ENCODE results near the gene TLE1.
A peak's percentile ranks its signal among the peaks of the same experiment; 100 is the strongest.
"Not testable (repeated sequence)": the region's sequence is repeated elsewhere in the genome, so short reads cannot be mapped to it uniquely, and the experiment has no call there.

The TLE1 gene

GRCh38 chr9:81689343-81690175 is at the start of gene TLE1:
Gene TLE1 (minus strand): TSS chr9:81689547. CDS start chr9:81688240, 1,307 bp downstream.
- Histone ChIP-seq H3K27me3 (ENCODE audit: control insufficient read depth, insufficient read depth, low read length) (no peaks in the 10 kb centered on the region), H3K4me1 (ENCODE audit: control insufficient read depth, insufficient read depth, low read length) (peaks cover 18% of the 10 kb centered on the region), H3K27ac (ENCODE audit: low read depth, low read length) (peak within 1 kb of the TSS; percentile 92), H3K9ac (ENCODE audit: low read length) (peak within 1 kb of the TSS; percentile 22), H3K36me3 (ENCODE audit: control insufficient read depth, insufficient read depth, low read length) (no peaks in the 10 kb centered on the region), H3K4me3 (ENCODE audit: low read length) (peak within 1 kb of the TSS; percentile 90)

- no peaks in the 10 kb centered on the region for H3K36me3 ChIP-seq (ENCODE audit: control insufficient read depth, insufficient read depth, low read length)
- H3K9ac ChIP-seq (ENCODE audit: low read length) = no peak overlapping the region
- H3K27ac ChIP-seq (ENCODE audit: low read depth, low read length) = no peak overlapping the region
- H3K4me3 ChIP-seq (ENCODE audit: low read length) = no peak overlapping the region
- H3K4me1 ChIP-seq (ENCODE audit: control insufficient read depth, insufficient read depth, low read length) = peaks cover 4% of the 10 kb centered on the region
- H3K27me3 ChIP-seq (ENCODE audit: control insufficient read depth, insufficient read depth, low read length) = no peaks in the 10 kb centered on the region
Observed at GRCh38 chr9:81737871-81738507, 48.6 kb upstream of the TLE1 start.

- not testable (repeated sequence) for H3K4me1 ChIP-seq (ENCODE audit: control insufficient read depth, insufficient read depth, low read length); H3K27me3 ChIP-seq (ENCODE audit: control insufficient read depth, insufficient read depth, low read length); H3K9ac ChIP-seq (ENCODE audit: low read length); H3K4me3 ChIP-seq (ENCODE audit: low read length); H3K36me3 ChIP-seq (ENCODE audit: control insufficient read depth, insufficient read depth, low read length); H3K27ac ChIP-seq (ENCODE audit: low read depth, low read length)
Observed at GRCh38 chr9:81730498-81730897, 41.2 kb upstream of the TLE1 start.

GRCh38 chr9:81729135-81729534 is 39.8 kb upstream of the TLE1 start:
- Histone ChIP-seq H3K36me3 (ENCODE audit: control insufficient read depth, insufficient read depth, low read length) (no peaks in the 10 kb centered on the region), H3K27me3 (ENCODE audit: control insufficient read depth, insufficient read depth, low read length) (no peaks in the 10 kb centered on the region), H3K27ac (ENCODE audit: low read depth, low read length) (no peak overlapping the region), H3K4me3 (ENCODE audit: low read length) (no peak overlapping the region), H3K4me1 (ENCODE audit: control insufficient read depth, insufficient read depth, low read length) (no peaks in the 10 kb centered on the region), H3K9ac (ENCODE audit: low read length) (no peak overlapping the region)

GRCh38 chr9:81724242-81724889 is 35.0 kb upstream of the TLE1 start:
- no peak overlapping the region for H3K27ac ChIP-seq (ENCODE audit: low read depth, low read length)

GRCh38 chr9:81722277-81722676 is 32.9 kb upstream of the TLE1 start:
- H3K4me1 ChIP-seq (ENCODE audit: control insufficient read depth, insufficient read depth, low read length) = no peaks in the 10 kb centered on the region
- H3K9ac ChIP-seq (ENCODE audit: low read length) = no peak overlapping the region
- H3K27ac ChIP-seq (ENCODE audit: low read depth, low read length) = no peak overlapping the region
- H3K27me3 ChIP-seq (ENCODE audit: control insufficient read depth, insufficient read depth, low read length) = no peaks in the 10 kb centered on the region
- H3K4me3 ChIP-seq (ENCODE audit: low read length) = no peak overlapping the region
- H3K36me3 ChIP-seq (ENCODE audit: control insufficient read depth, insufficient read depth, low read length) = no peaks in the 10 kb centered on the region

More at GRCh38 chr9:81724242-81724889, 35.0 kb upstream of the TLE1 start:
- H3K4me3 ChIP-seq (ENCODE audit: low read length) = no peak overlapping the region
- no peak overlapping the region for H3K9ac ChIP-seq (ENCODE audit: low read length)
- no peaks in the 10 kb centered on the region for H3K36me3 ChIP-seq (ENCODE audit: control insufficient read depth, insufficient read depth, low read length)
- no peaks in the 10 kb centered on the region for H3K27me3 ChIP-seq (ENCODE audit: control insufficient read depth, insufficient read depth, low read length)
- no peaks in the 10 kb centered on the region for H3K4me1 ChIP-seq (ENCODE audit: control insufficient read depth, insufficient read depth, low read length)

- Histone ChIP-seq H3K4me3 (ENCODE audit: low read length) (no peak overlapping the region), H3K27me3 (ENCODE audit: control insufficient read depth, insufficient read depth, low read length) (no peaks in the 10 kb centered on the region), H3K9ac (ENCODE audit: low read length) (no peak overlapping the region), H3K27ac (ENCODE audit: low read depth, low read length) (no peak overlapping the region), H3K4me1 (ENCODE audit: control insufficient read depth, insufficient read depth, low read length) (no peaks in the 10 kb centered on the region), H3K36me3 (ENCODE audit: control insufficient read depth, insufficient read depth, low read length) (no peaks in the 10 kb centered on the region)
Observed at GRCh38 chr9:81720450-81721086, 31.2 kb upstream of the TLE1 start.

- H3K9ac ChIP-seq (ENCODE audit: low read length) = no peak overlapping the region
- H3K36me3 ChIP-seq (ENCODE audit: control insufficient read depth, insufficient read depth, low read length) = no peaks in the 10 kb centered on the region
- no peaks in the 10 kb centered on the region for H3K4me1 ChIP-seq (ENCODE audit: control insufficient read depth, insufficient read depth, low read length)
- no peak overlapping the region for H3K27ac ChIP-seq (ENCODE audit: low read depth, low read length)
- no peaks in the 10 kb centered on the region for H3K27me3 ChIP-seq (ENCODE audit: control insufficient read depth, insufficient read depth, low read length)
- no peak overlapping the region for H3K4me3 ChIP-seq (ENCODE audit: low read length)
Observed at GRCh38 chr9:81719972-81720371, 30.6 kb upstream of the TLE1 start.

- Histone ChIP-seq H3K9ac (ENCODE audit: low read length) (no peak overlapping the region), H3K27me3 (ENCODE audit: control insufficient read depth, insufficient read depth, low read length) (no peaks in the 10 kb centered on the region), H3K36me3 (ENCODE audit: control insufficient read depth, insufficient read depth, low read length) (no peaks in the 10 kb centered on the region), H3K4me3 (ENCODE audit: low read length) (no peak overlapping the region), H3K27ac (ENCODE audit: low read depth, low read length) (no peak overlapping the region), H3K4me1 (ENCODE audit: control insufficient read depth, insufficient read depth, low read length) (no peaks in the 10 kb centered on the region)
Observed at GRCh38 chr9:81718244-81718643, 28.9 kb upstream of the TLE1 start.

- Histone ChIP-seq H3K9ac (ENCODE audit: low read length) (no peak overlapping the region), H3K27me3 (ENCODE audit: control insufficient read depth, insufficient read depth, low read length) (no peaks in the 10 kb centered on the region), H3K4me1 (ENCODE audit: control insufficient read depth, insufficient read depth, low read length) (no peaks in the 10 kb centered on the region), H3K36me3 (ENCODE audit: control insufficient read depth, insufficient read depth, low read length) (no peaks in the 10 kb centered on the region), H3K4me3 (ENCODE audit: low read length) (no peak overlapping the region), H3K27ac (ENCODE audit: low read depth, low read length) (no peak overlapping the region)
Observed at GRCh38 chr9:81717747-81718077, 28.4 kb upstream of the TLE1 start.

GRCh38 chr9:81717061-81717746 is 27.9 kb upstream of the TLE1 start:
- no peaks in the 10 kb centered on the region for H3K4me1 ChIP-seq (ENCODE audit: control insufficient read depth, insufficient read depth, low read length)
- no peak overlapping the region for H3K9ac ChIP-seq (ENCODE audit: low read length)
- no peak overlapping the region for H3K27ac ChIP-seq (ENCODE audit: low read depth, low read length)
- H3K27me3 ChIP-seq (ENCODE audit: control insufficient read depth, insufficient read depth, low read length) = no peaks in the 10 kb centered on the region
- H3K4me3 ChIP-seq (ENCODE audit: low read length) = no peak overlapping the region
- H3K36me3 ChIP-seq (ENCODE audit: control insufficient read depth, insufficient read depth, low read length) = no peaks in the 10 kb centered on the region

GRCh38 chr9:81716409-81716808 is 27.1 kb upstream of the TLE1 start:
- Histone ChIP-seq H3K9ac (ENCODE audit: low read length) (no peak overlapping the region), H3K27ac (ENCODE audit: low read depth, low read length) (no peak overlapping the region), H3K4me1 (ENCODE audit: control insufficient read depth, insufficient read depth, low read length) (no peaks in the 10 kb centered on the region), H3K36me3 (ENCODE audit: control insufficient read depth, insufficient read depth, low read length) (no peaks in the 10 kb centered on the region), H3K27me3 (ENCODE audit: control insufficient read depth, insufficient read depth, low read length) (no peaks in the 10 kb centered on the region), H3K4me3 (ENCODE audit: low read length) (no peak overlapping the region)
